ENCODE measurements around the gene BAK1.

- TF ChIP-seq CTCF (IDR thresholded peaks at IDR 0.05; ENCODE audit: insufficient read depth, low read length) (no peak), POLR2AphosphoS5 (IDR thresholded peaks at IDR 0.05; ENCODE audit: low read depth) (no peak), REST (IDR thresholded peaks at IDR 0.05; ENCODE audit: insufficient replicate concordance, low read depth) (no peak)
Observed at GRCh38 chr6:33557376-33557775, 22.7 kb downstream of the BAK1 start.

All from HL-60 (cell line).